K562 (cell line): ENCODE data around the gene TFCP2. TPM values are rescaled to one million over a fixed set of nuclear protein-coding genes. Genes with fewer than 3 reads are reported as not detected.
A peak's percentile ranks its signal among the peaks of the same experiment; 100 is the strongest.

Source experiments
- ATAC-seq: fragments of 200-7000 bp; cut with Tn5 transposase; 3 replicates; pipeline ENCODE4 v1.9.1; 2020; ENCODE audit warnings: moderate library complexity
- BruUV-seq: library from RNA; stranded (reverse); fragments of 400-500 nt; replicated peaks from 2 replicates; lab custom pipeline; 2021; lab: Mats Ljungman, UMichigan
- CTCF ChIA-PET: fragments of 300-600 bp; formaldehyde crosslinking; extraction: SDS; loops from one replicate; lab custom pipeline; 2021; ENCODE audit warnings: low intra/inter-chr PET ratio; lab: Yijun Ruan, JAX
- POLR2A ChIA-PET: fragments of 300-600, 350-650 bp; sonication (Branson Sonifier 250); formaldehyde crosslinking; extraction: SDS; loops from one replicate; lab custom pipeline; 2021; ENCODE audit warnings: antibody characterized with exemption, inconsistent platforms; lab: Yijun Ruan, JAX
- DNase-seq, 4 experiments: peaks; one replicate each; pipeline versions ENCODE4 v3.0.0 to v3.0.0-alpha.2; 2011 to 2018; ENCODE audit warnings: low spot score in 3 of 4, mixed read lengths in 3 of 4; ENCODE audit errors: extremely low read depth in 1 of 4
- FAIRE-seq: peaks from 2 replicates; lab custom pipeline; 2011; peaks lifted over from hg19 to GRCh38; lab: Jason Lieb, UNC
- H2AFZ ChIP-seq: 2 replicates; pipeline ENCODE4 v1.6.0; 2011; ENCODE audit warnings: low read depth, low read length, control low read depth, inconsistent platforms
- H3K27ac ChIP-seq: fragments of 200-600 bp; 3 replicates; pipeline ENCODE4 v1.8.0; 2011; ENCODE audit warnings: low read depth, mild to moderate bottlenecking, control low read depth, inconsistent platforms, low read length, moderate library complexity, mixed read lengths; ENCODE audit errors: extremely low read depth
- H3K27me3 ChIP-seq, 2 experiments: fragments of 300-600 bp in 1 of 2; 2 replicates in 1 of 2; 3 replicates in 1 of 2; pipeline versions ENCODE4 v1.6.0 to v1.8.0; 2011; ENCODE audit warnings: inconsistent platforms in 2 of 2, low read length in 2 of 2, mild to moderate bottlenecking in 1 of 2, mixed read lengths in 1 of 2, moderate library complexity in 1 of 2; ENCODE audit not compliant: control insufficient read depth in 2 of 2, insufficient read depth in 2 of 2
- H3K36me3 ChIP-seq: fragments of 300-600 bp; 3 replicates; pipeline ENCODE4 v1.8.0; 2011; ENCODE audit warnings: mild to moderate bottlenecking, low read length, inconsistent platforms; ENCODE audit not compliant: control insufficient read depth, insufficient read depth
- H3K4me1 ChIP-seq, 2 experiments: fragments of 200-600 bp in 1 of 2; replicated peaks in 1 of 2; 2 replicates in 1 of 2; 3 replicates in 1 of 2; pipeline versions ENCODE4 v1.5.1 to v1.8.0; 2011; ENCODE audit warnings: inconsistent platforms in 2 of 2, low read length in 2 of 2, mild to moderate bottlenecking in 1 of 2, mixed read lengths in 1 of 2, moderate library complexity in 1 of 2; ENCODE audit not compliant: control insufficient read depth in 2 of 2, insufficient read depth in 2 of 2
- H3K4me2 ChIP-seq: 2 replicates; pipeline ENCODE4 v1.6.1; 2011; ENCODE audit warnings: low read length, control low read depth, inconsistent platforms, mixed read lengths; ENCODE audit not compliant: insufficient read depth
- H3K4me3 ChIP-seq: fragments of 200-600 bp; sonication (generic), shearing (Covaris generic); 2 replicates; pipeline ENCODE4 v1.5.1; 2016; ENCODE audit warnings: control low read depth, inconsistent platforms
- H3K79me2 ChIP-seq: fragments of 200-600 bp; 3 replicates; pipeline ENCODE4 v1.8.0; 2011; ENCODE audit warnings: low read length, inconsistent platforms; ENCODE audit not compliant: control insufficient read depth, insufficient read depth
- H3K9ac ChIP-seq, 2 experiments: 2 replicates each; pipeline versions ENCODE4 v1.6.0 to v1.6.1; 2011; ENCODE audit warnings: low read depth in 2 of 2, low read length in 2 of 2, control low read depth in 1 of 2, inconsistent platforms in 1 of 2, mild to moderate bottlenecking in 1 of 2, mixed read lengths in 1 of 2; ENCODE audit not compliant: insufficient read depth in 1 of 2
- H3K9me1 ChIP-seq: one replicate; pipeline ENCODE4 v1.6.0; 2011; ENCODE audit warnings: inconsistent platforms, mild to moderate bottlenecking, low read length, moderate library complexity; ENCODE audit not compliant: control insufficient read depth, insufficient read depth
- H3K9me3 ChIP-seq: replicated peaks from 2 replicates; pipeline ENCODE4 v1.5.1; 2011; ENCODE audit warnings: low read depth, low read length, inconsistent platforms; ENCODE audit not compliant: control insufficient read depth, insufficient read depth
- H4K20me1 ChIP-seq: replicated peaks from 2 replicates; pipeline ENCODE4 v1.6.1; 2011; ENCODE audit warnings: low read length, inconsistent platforms, mixed read lengths; ENCODE audit not compliant: control insufficient read depth, insufficient read depth
- HDAC1 ChIP-seq, 2 experiments: fragments of 450-650 bp; IDR thresholded peaks; 2 replicates each; pipeline ENCODE4 v1.6.1; 2016 to 2017; ENCODE audit warnings: inconsistent platforms in 1 of 2, mild to moderate bottlenecking in 1 of 2, moderate library complexity in 1 of 2
- HMBOX1 ChIP-seq: sonication (generic); IDR thresholded peaks from 2 replicates; pipeline ENCODE4 v1.6.1; 2016
- NCOR1 ChIP-seq: fragments of 450-650 bp; IDR thresholded peaks from 2 replicates; pipeline ENCODE4 v1.6.1; 2016; ENCODE audit warnings: mild to moderate bottlenecking, moderate library complexity
- NR3C1 ChIP-seq: sonication (generic); formaldehyde crosslinking; IDR thresholded peaks from 2 replicates; pipeline ENCODE4 v1.8.1; 2022; ENCODE audit warnings: missing genetic modification reagents
- ZNF449 ChIP-seq: fragments of 250-450 bp; sonication (Bioruptor Pico); IDR thresholded peaks from 2 replicates; pipeline ENCODE4 v1.8.0; 2022; ENCODE audit warnings: moderate library complexity, mild to moderate bottlenecking, inconsistent platforms
- WGBS: fragments of 100-300 bp; shearing (Covaris generic); methylation state at CpG from one replicate; pipeline ENCODE4 v1.1.6; 2016; ENCODE audit warnings: low coverage, mixed read lengths; ENCODE audit not compliant: insufficient coverage; ENCODE audit errors: missing lambda C conversion rate; 5-methylcytosine and 5-hydroxymethylcytosine counted together
- in situ Hi-C: fragments of 300-500 bp; cut with MboI; formaldehyde crosslinking; loops from 4 replicates; pipeline ENCODE4 v1.15.0; 2018; ENCODE audit warnings: inconsistent platforms, mixed read lengths
- intact Hi-C: fragments of 100-400 bp; cut with micrococcal nuclease; formaldehyde crosslinking; loops from 2 replicates; pipeline ENCODE4 v1.14.2; 2022
- polyA plus RNA-seq, 8 experiments: library from polyadenylated mRNA; depleted of rRNA in 4 of 8; stranded (reverse) in 5 of 8; unstranded in 3 of 8; fragments of >200 nt; fragmentation: Nextera tagmentation in 2 of 8; fragmentation: Illumina TruSeq in 1 of 8; extraction: Ambion mirVana in 2 of 8; extraction: Trizol in 1 of 8; gene quantifications; 2 replicates each; pipeline versions ENCODE4 v1.2.1 to v1.2.3, GENCODE V29; 2011 to 2014; ENCODE audit warnings: inconsistent platforms in 1 of 8, missing spikeins in 1 of 8
- total RNA-seq, 7 experiments: library from RNA; depleted of rRNA in 6 of 7; stranded (reverse); fragments of >200 nt in 6 of 7; fragmentation: Illumina TruSeq in 2 of 7; extraction: Trizol in 2 of 7; gene quantifications; 2 replicates each; pipeline versions ENCODE4 v1.2.1 to v1.2.3, GENCODE V29; 2011 to 2021; ENCODE audit warnings: low replicate concordance in 1 of 7
- TF ChIP-seq, protein P1 (sequence below), 2 experiments: fragments of 450-650 bp in 1 of 2; sonication (generic) in 1 of 2; formaldehyde crosslinking in 1 of 2; IDR thresholded peaks in 1 of 2; conservative IDR thresholded peaks in 1 of 2; 2 replicates each; pipeline versions ENCODE4 v1.6.1 to v1.8.1; 2016 to 2023; ENCODE audit warnings: mild to moderate bottlenecking in 2 of 2, moderate library complexity in 2 of 2, inconsistent platforms in 1 of 2, missing genetic modification reagents in 1 of 2

Gene TFCP2
- total and polyA plus RNA-seq, 9 of the 15 experiments (the other 6 are each of a cell fraction or from before 2014, with no cell fraction given): 8.0 to 38.9 (median 19.3) TPM

GRCh38 chr12:51131745-51132521, 41.0 kb downstream of the TFCP2 start:
- BruUV-seq: no TSS peak
- FAIRE-seq (no peak), DNase-seq (no peak), ATAC-seq (no peak)
- no peak overlapping the region for H3K4me2 ChIP-seq
- H2AFZ ChIP-seq: no peak overlapping the region
- TF ChIP-seq, protein P1, sequence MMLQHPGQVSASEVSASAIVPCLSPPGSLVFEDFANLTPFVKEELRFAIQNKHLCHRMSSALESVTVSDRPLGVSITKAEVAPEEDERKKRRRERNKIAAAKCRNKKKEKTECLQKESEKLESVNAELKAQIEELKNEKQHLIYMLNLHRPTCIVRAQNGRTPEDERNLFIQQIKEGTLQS (IDR thresholded peaks at IDR 0.05): peak; percentile 57; the same call in 1 of the 2 replicates
- TF ChIP-seq, protein P1 (CRISPR knock-in tag; conservative IDR thresholded peaks at IDR 0.05): no peak
- TF ChIP-seq HDAC1 (IDR thresholded peaks at IDR 0.05) (no peak), NCOR1 (no peak), NR3C1 (CRISPR knock-in tag) (no peak), HMBOX1 (peak; percentile 20; the same call in 1 of the 2 replicates), ZNF449 (no peak)
- intact Hi-C loops (no loop called here), in situ Hi-C loops (no loop called here)
- H3K27me3 ChIP-seq: no peaks in the 10 kb centered on the region
- no peaks in the 10 kb centered on the region for H4K20me1 ChIP-seq
- H3K4me3 ChIP-seq: no peak overlapping the region
- WGBS: 86% methylated on average over 4 of the region's 5 CpGs
- no peaks in the 10 kb centered on the region for H3K4me1 ChIP-seq
- POLR2A ChIA-PET: interaction anchor here (0.6 to 0.9 kb wide), 2 partner anchors 40 to 42 kb away, joined by 3 to 5 read pairs; no protein-coding TSS in a partner anchor
- H3K9me3 ChIP-seq: no peaks in the 10 kb centered on the region
- no peaks in the 10 kb centered on the region for H3K79me2 ChIP-seq
- H3K36me3 ChIP-seq: peaks cover 3% of the 10 kb centered on the region; the same call in 1 of the 3 replicates
- H3K9me1 ChIP-seq: no peaks in the 10 kb centered on the region
- H3K9ac ChIP-seq: no peak overlapping the region
- CTCF ChIA-PET: interaction anchor here (0.7 kb wide), 1 partner anchor 211 kb away, joined by 3 read pairs; no protein-coding TSS in a partner anchor
- no peak overlapping the region for H3K27ac ChIP-seq
